Measurements from ENCODE around the gene MTMR3. TPM values are rescaled to one million over a fixed set of nuclear protein-coding genes. Genes with fewer than 3 reads are reported as not detected.
A peak's percentile ranks its signal among the peaks of the same experiment; 100 is the strongest.

MTMR3 gene
- total and polyA plus RNA-seq, 5 donors = 9.5 to 38.0 (median 30.7) TPM

GRCh38 chr22:30078320-30079311 is 195.6 kb downstream of the MTMR3 start:
- ATAC-seq = no peak
- intact Hi-C loops (cut with DNase I) = no loop called here
- Histone ChIP-seq H3K4me1 (ENCODE audit: control insufficient read depth, insufficient read depth, low read length) (no peaks in the 10 kb centered on the region), H3K27me3 (ENCODE audit: control insufficient read depth, insufficient read depth) (no peaks in the 10 kb centered on the region), H3K9me3 (ENCODE audit: control insufficient read depth, low read length) (no peaks in the 10 kb centered on the region), H3K4me3 (ENCODE audit: low read length) (no peak overlapping the region), H3K27ac (ENCODE audit: low read length) (no peak overlapping the region)
- DNase-seq = no peak
- 79% methylated on average over 10 of the region's 10 CpGs for WGBS

- 21% methylated on average over 53 of the region's 53 CpGs for WGBS
- DNase-seq (peak; percentile 26 to 56 (median 48)), ATAC-seq (peak; percentile 61 to 71)
- H3K9me3 ChIP-seq (ENCODE audit: control insufficient read depth, low read length) = no peaks in the 10 kb centered on the region
- H3K27me3 ChIP-seq (ENCODE audit: control insufficient read depth, insufficient read depth) = no peaks in the 10 kb centered on the region
- H3K27ac ChIP-seq (ENCODE audit: low read length) = no peak within 1 kb of the TSS
- H3K4me3 ChIP-seq (ENCODE audit: low read length) = no peak within 1 kb of the TSS
- intact Hi-C loops (cut with DNase I) = loop anchor here (10.0 kb wide), 2 partner anchors 385 to 445 kb away; no protein-coding TSS in a partner anchor
- no peaks in the 10 kb centered on the region for H3K4me1 ChIP-seq (ENCODE audit: control insufficient read depth, insufficient read depth, low read length)
Measured at GRCh38 chr22:30079952-30080533, 197.1 kb downstream of the MTMR3 start, which contains the start of gene HORMAD2. Gene HORMAD2, plus strand, starts transcription at chr22:30080464. Its CDS starts 13,489 bp downstream, at chr22:30093953.

Small RNA genes lying within 50 kb of the gene (microRNA-seq; reads per million reads assigned to microRNA genes)
- gene MIR6818 = 0.54 to 1.7 reads per million in 2 donors

Other genes with a start within 250 kb of the MTMR3 start
- not detected for gene CABP7, start 163.2 kb upstream of the MTMR3 start, total RNA-seq
- gene CABP7, start 163.2 kb upstream of the MTMR3 start, polyA plus RNA-seq = 0.02 TPM
- 10 to 100 TPM; 21.2 to 28.6 (median 23.8) TPM for gene ZMAT5, start 116.2 kb upstream of the MTMR3 start, total RNA-seq
- 34.0 TPM for gene ZMAT5, start 116.2 kb upstream of the MTMR3 start, polyA plus RNA-seq
- gene UQCR10, start 115.8 kb upstream of the MTMR3 start, total RNA-seq = 100 to 1,000 TPM; 216 to 307 (median 277) TPM
- 768 TPM for gene UQCR10, start 115.8 kb upstream of the MTMR3 start, polyA plus RNA-seq
- 10 to 100 TPM; 31.2 to 41.4 (median 40.2) TPM for gene ASCC2, start 44.9 kb upstream of the MTMR3 start, total RNA-seq
- 29.2 TPM for gene ASCC2, start 44.9 kb upstream of the MTMR3 start, polyA plus RNA-seq
- gene HORMAD2, start 197.3 kb downstream of the MTMR3 start, total RNA-seq = not detected
- gene HORMAD2, start 197.3 kb downstream of the MTMR3 start, polyA plus RNA-seq = not detected